ENCODE results near the gene OR1L8.

DNA sequence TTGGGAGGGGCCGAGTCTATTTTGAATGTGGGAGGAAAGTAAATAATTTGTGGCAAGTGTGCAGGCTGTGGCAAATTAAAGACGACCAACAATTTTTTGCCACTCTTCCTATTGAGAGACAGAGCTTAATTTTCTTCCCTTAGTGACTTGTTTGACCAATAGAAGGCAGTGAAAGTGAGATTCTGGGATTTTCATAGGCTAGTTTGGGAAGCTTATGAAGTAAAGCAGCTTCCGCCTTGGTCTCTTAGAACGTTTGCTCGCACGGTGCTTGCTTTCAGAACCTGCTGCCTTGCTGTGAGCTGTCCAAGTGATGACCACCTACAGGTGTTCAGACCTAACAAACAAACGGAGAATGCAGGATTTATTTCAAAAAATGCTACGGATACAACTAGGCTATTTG lies 37.0 kb downstream of the OR1L8 start:
- TF ChIP-seq, protein P1, sequence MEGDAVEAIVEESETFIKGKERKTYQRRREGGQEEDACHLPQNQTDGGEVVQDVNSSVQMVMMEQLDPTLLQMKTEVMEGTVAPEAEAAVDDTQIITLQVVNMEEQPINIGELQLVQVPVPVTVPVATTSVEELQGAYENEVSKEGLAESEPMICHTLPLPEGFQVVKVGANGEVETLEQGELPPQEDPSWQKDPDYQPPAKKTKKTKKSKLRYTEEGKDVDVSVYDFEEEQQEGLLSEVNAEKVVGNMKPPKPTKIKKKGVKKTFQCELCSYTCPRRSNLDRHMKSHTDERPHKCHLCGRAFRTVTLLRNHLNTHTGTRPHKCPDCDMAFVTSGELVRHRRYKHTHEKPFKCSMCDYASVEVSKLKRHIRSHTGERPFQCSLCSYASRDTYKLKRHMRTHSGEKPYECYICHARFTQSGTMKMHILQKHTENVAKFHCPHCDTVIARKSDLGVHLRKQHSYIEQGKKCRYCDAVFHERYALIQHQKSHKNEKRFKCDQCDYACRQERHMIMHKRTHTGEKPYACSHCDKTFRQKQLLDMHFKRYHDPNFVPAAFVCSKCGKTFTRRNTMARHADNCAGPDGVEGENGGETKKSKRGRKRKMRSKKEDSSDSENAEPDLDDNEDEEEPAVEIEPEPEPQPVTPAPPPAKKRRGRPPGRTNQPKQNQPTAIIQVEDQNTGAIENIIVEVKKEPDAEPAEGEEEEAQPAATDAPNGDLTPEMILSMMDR (conservative IDR thresholded peaks at IDR 0.05; ENCODE audit: low read length): no peak
- TF ChIP-seq EZH2phosphoT487 (IDR thresholded peaks at IDR 0.05; ENCODE audit: borderline replicate concordance, low read depth, low read length): no peak

All from OCI-LY7 (cell line).